AG08395 (cell line): ENCODE measurements around the gene COMMD2.
A peak's percentile ranks its signal among the peaks of the same experiment; 100 is the strongest.

Source experiments
- DNase-seq: peaks from one replicate; pipeline ENCODE4 v3.0.0; 2012; ENCODE audit warnings: mixed read lengths, low spot score

The COMMD2 gene

GRCh38 chr3:149763565-149764195 is 11.4 kb upstream of the COMMD2 start:
- DNase-seq: no peak

GRCh38 chr3:149753717-149754116 is 1.4 kb upstream of the COMMD2 start:
- DNase-seq: no peak

- DNase-seq: no peak
These were observed 473 bp upstream of the COMMD2 start for GRCh38 chr3:149752788-149753136.

- DNase-seq: no peak
These were observed 738 bp downstream of the COMMD2 start for GRCh38 chr3:149751551-149751950.

GRCh38 chr3:149744606-149745005 is 7.7 kb downstream of the COMMD2 start:
- no peak for DNase-seq

- DNase-seq: no peak
These were observed 8.1 kb downstream of the COMMD2 start for GRCh38 chr3:149744151-149744550.

- DNase-seq: no peak
These were observed 12.9 kb downstream of the COMMD2 start for GRCh38 chr3:149739396-149739795.

- DNase-seq: no peak
These were observed 13.4 kb downstream of the COMMD2 start for GRCh38 chr3:149738876-149739275.

- no peak for DNase-seq
These were observed 15.4 kb downstream of the COMMD2 start for GRCh38 chr3:149736953-149737205.

GRCh38 chr3:149736175-149736952 is 15.9 kb downstream of the COMMD2 start:
- peak; percentile 33 for DNase-seq

- no peak for DNase-seq
These were observed 20.1 kb downstream of the COMMD2 start for GRCh38 chr3:149732234-149732633.

- DNase-seq: no peak
These were observed 24.6 kb downstream of the COMMD2 start for GRCh38 chr3:149727656-149728055.

GRCh38 chr3:149726716-149727407 is 25.4 kb downstream of the COMMD2 start:
- peak; percentile 54 for DNase-seq

GRCh38 chr3:149723781-149724180 is 28.5 kb downstream of the COMMD2 start:
- no peak for DNase-seq

GRCh38 chr3:149720918-149721317 is 31.4 kb downstream of the COMMD2 start:
- DNase-seq: no peak

GRCh38 chr3:149717391-149718056 is 34.8 kb downstream of the COMMD2 start:
- peak; percentile 52 for DNase-seq

GRCh38 chr3:149716984-149717383 is 35.3 kb downstream of the COMMD2 start:
- DNase-seq: no peak

GRCh38 chr3:149715247-149715646 is 37.0 kb downstream of the COMMD2 start:
- DNase-seq: no peak

GRCh38 chr3:149713730-149714654 is 38.3 kb downstream of the COMMD2 start:
- no peak for DNase-seq

- no peak for DNase-seq
These were observed 45.4 kb downstream of the COMMD2 start for GRCh38 chr3:149706905-149707304.

GRCh38 chr3:149705416-149705815 is 46.9 kb downstream of the COMMD2 start:
- no peak for DNase-seq

GRCh38 chr3:149703466-149703865 is 48.8 kb downstream of the COMMD2 start:
- DNase-seq: peak; percentile 48
